Activated B cell treated with CpG ODN at 0.5 μM for 24 hours (primary cell): ENCODE data around the gene CDKN2B. TPM values are rescaled to one million over a fixed set of nuclear protein-coding genes. Genes with fewer than 3 reads are reported as not detected.

Source experiments
- ATAC-seq: fragments of 200-7000 bp; cut with Tn5 transposase; one replicate; pipeline ENCODE4 v1.10.0; 2021; ENCODE audit warnings: low read depth, mild to moderate bottlenecking, moderate library complexity
- CTCF ChIA-PET: fragments of 350-600 bp; sonication (Branson Sonifier 250); formaldehyde crosslinking; loops from one replicate; lab custom pipeline; 2021; ENCODE audit warnings: antibody characterized with exemption; lab: Charles Lee
- POLR2A ChIA-PET: fragments of 350-600 bp; sonication (Branson Sonifier 250); formaldehyde crosslinking; loops from one replicate; lab custom pipeline; 2021; ENCODE audit warnings: antibody characterized with exemption; lab: Charles Lee
- DNase-seq: peaks from one replicate; pipeline ENCODE4 v3.0.0; 2022
- H3K27ac Mint-ChIP-seq: one replicate; pipeline ENCODE4 v1.8.0; 2020; ENCODE audit warnings: mixed read lengths
- H3K27me3 Mint-ChIP-seq: one replicate; pipeline ENCODE4 v1.8.0; 2021; ENCODE audit warnings: mixed read lengths
- H3K36me3 Mint-ChIP-seq: one replicate; pipeline ENCODE4 v1.8.0; 2021; ENCODE audit warnings: low read depth, mixed read lengths
- H3K4me1 Mint-ChIP-seq: one replicate; pipeline ENCODE4 v1.8.0; 2021; ENCODE audit warnings: mixed read lengths
- H3K4me3 Mint-ChIP-seq: one replicate; pipeline ENCODE4 v1.8.0; 2020; ENCODE audit warnings: mild to moderate bottlenecking, mixed read lengths
- H3K9me3 Mint-ChIP-seq: one replicate; pipeline ENCODE4 v1.8.0; 2020; ENCODE audit warnings: mixed read lengths
- CTCF ChIP-seq: fragments of 200-600 bp; IDR thresholded peaks from one replicate; pipeline ENCODE4 v1.8.0; 2022; ENCODE audit warnings: antibody characterized with exemption, mild to moderate bottlenecking
- intact Hi-C: fragments of 100-400 bp; cut with micrococcal nuclease; formaldehyde crosslinking; loops from one replicate; pipeline ENCODE4 v1.15.1; 2024
- total RNA-seq: library from RNA; stranded (reverse); gene quantifications from 2 replicates; pipeline ENCODE4 v1.2.3, GENCODE V29; 2022

CDKN2B gene
- total RNA-seq, 1 donor from 2014 or later: 0.38 TPM

- H3K4me1 Mint-ChIP-seq: peaks cover 9% of the 10 kb centered on the region
- POLR2A ChIA-PET: no interaction called here
- no peak overlapping the region for H3K27ac Mint-ChIP-seq
- CTCF ChIA-PET: interaction anchor here (1.0 kb wide), 1 partner anchor 20 kb away, joined by 4 read pairs; no protein-coding TSS in a partner anchor
- no peaks in the 10 kb centered on the region for H3K9me3 Mint-ChIP-seq
- no peak for TF ChIP-seq CTCF
- H3K27me3 Mint-ChIP-seq: peaks cover 34% of the 10 kb centered on the region
- intact Hi-C loops: loop anchor here (1.0 kb wide), 1 partner anchor 13 kb away; no protein-coding TSS in a partner anchor
- DNase-seq (no peak), ATAC-seq (no peak)
- no peak overlapping the region for H3K4me3 Mint-ChIP-seq
- no peaks in the 10 kb centered on the region for H3K36me3 Mint-ChIP-seq
Observed at GRCh38 chr9:21988056-21988990, 20.8 kb downstream of the CDKN2B start.

GRCh38 chr9:21985964-21986667 lies 23.0 kb downstream of the CDKN2B start:
- H3K36me3 Mint-ChIP-seq: no peaks in the 10 kb centered on the region
- ATAC-seq: no peak
- H3K27me3 Mint-ChIP-seq: peaks cover 49% of the 10 kb centered on the region
- no peak for TF ChIP-seq CTCF
- H3K9me3 Mint-ChIP-seq: no peaks in the 10 kb centered on the region
- H3K4me1 Mint-ChIP-seq: peaks cover 4% of the 10 kb centered on the region
- H3K27ac Mint-ChIP-seq: no peak overlapping the region
- no peak for DNase-seq
- no peak overlapping the region for H3K4me3 Mint-ChIP-seq
- intact Hi-C loops: no loop called here
- CTCF ChIA-PET: interaction anchor here (1.0 to 1.8 kb wide), 2 partner anchors 22 to 467 kb away, joined by 3 to 10 read pairs; partner anchors contain the start of gene CDKN2B
- POLR2A ChIA-PET: no interaction called here

- intact Hi-C loops: no loop called here
- Mint-ChIP-seq H3K4me3 (no peak overlapping the region), H3K9me3 (no peaks in the 10 kb centered on the region), H3K27me3 (peaks cover 51% of the 10 kb centered on the region), H3K27ac (no peak overlapping the region), H3K4me1 (peaks cover 3% of the 10 kb centered on the region), H3K36me3 (no peaks in the 10 kb centered on the region)
- DNase-seq: no peak
- no peak for TF ChIP-seq CTCF
- ChIA-PET CTCF (interaction anchor here (1.6 kb wide), 1 partner anchor 24 kb away, joined by 5 read pairs; no protein-coding TSS in a partner anchor), POLR2A (no interaction called here)
- no peak for ATAC-seq
Observed at GRCh38 chr9:21984101-21984500, 25.0 kb downstream of the CDKN2B start.

- Mint-ChIP-seq H3K9me3 (no peaks in the 10 kb centered on the region), H3K36me3 (no peaks in the 10 kb centered on the region), H3K4me1 (peaks cover 3% of the 10 kb centered on the region), H3K27me3 (peaks cover 52% of the 10 kb centered on the region), H3K27ac (no peak overlapping the region), H3K4me3 (no peak overlapping the region)
- intact Hi-C loops: no loop called here
- CTCF ChIA-PET: interaction anchor here (1.6 kb wide), 1 partner anchor 24 kb away, joined by 5 read pairs; no protein-coding TSS in a partner anchor
- POLR2A ChIA-PET: no interaction called here
- DNase-seq (no peak), ATAC-seq (no peak)
- no peak for TF ChIP-seq CTCF
Observed at GRCh38 chr9:21983561-21983935, 25.6 kb downstream of the CDKN2B start.
